GM12878 (cell line): ENCODE measurements around the gene SLC25A28. TPM values are rescaled to one million over a fixed set of nuclear protein-coding genes. Genes with fewer than 3 reads are reported as not detected.

Experiments used
- ATF3 ChIP-seq: IDR thresholded peaks from 2 replicates; pipeline ENCODE4 v1.6.1; 2011; ENCODE audit warnings: low read depth, mild to moderate bottlenecking, low read length, moderate library complexity, borderline replicate concordance; ENCODE audit errors: extremely low read depth
- BRCA1 ChIP-seq: IDR thresholded peaks from 2 replicates; pipeline ENCODE4 v1.6.1; 2011; ENCODE audit warnings: low read depth, low read length, improper control_type of control experiment
- EZH2 ChIP-seq: IDR thresholded peaks from 2 replicates; pipeline ENCODE4 v1.6.1; 2012; ENCODE audit warnings: low read depth, mild to moderate bottlenecking, control low read depth, inconsistent platforms, low read length, borderline replicate concordance; ENCODE audit not compliant: control insufficient read depth
- HDAC2 ChIP-seq: fragments of 200-600 bp; sonication (generic); IDR thresholded peaks from 2 replicates; pipeline ENCODE4 v1.6.1; 2017
- JUND ChIP-seq: IDR thresholded peaks from 2 replicates; pipeline ENCODE4 v1.6.1; 2012; ENCODE audit warnings: low read depth, mild to moderate bottlenecking, low read length, improper control_type of control experiment, moderate library complexity
- MYC ChIP-seq: IDR thresholded peaks from 2 replicates; pipeline ENCODE4 v1.6.1; 2011; ENCODE audit warnings: mild to moderate bottlenecking, low read length, moderate library complexity, inconsistent platforms; ENCODE audit not compliant: insufficient read depth, insufficient replicate concordance, insufficient read length, severe bottlenecking
- NFYA ChIP-seq: IDR thresholded peaks from 2 replicates; pipeline ENCODE4 v1.6.1; 2011; ENCODE audit warnings: low read depth, mild to moderate bottlenecking, low read length, improper control_type of control experiment, borderline replicate concordance
- NR2C1 ChIP-seq: fragments of 450-650 bp; IDR thresholded peaks from 2 replicates; pipeline ENCODE4 v1.6.1; 2017; ENCODE audit warnings: antibody characterized with exemption, mild to moderate bottlenecking, moderate library complexity
- PAX5 ChIP-seq: IDR thresholded peaks from 2 replicates; pipeline ENCODE4 v1.6.1; 2011; ENCODE audit warnings: low read depth, low read length, borderline replicate concordance
- POLR2AphosphoS2 ChIP-seq: IDR thresholded peaks from 2 replicates; pipeline ENCODE4 v1.6.1; 2011; ENCODE audit warnings: low read depth, mild to moderate bottlenecking, low read length, improper control_type of control experiment, moderate library complexity
- RAD21 ChIP-seq: IDR thresholded peaks from 2 replicates; pipeline ENCODE4 v1.6.1; 2011; ENCODE audit warnings: mild to moderate bottlenecking, low read depth, low read length, moderate library complexity; ENCODE audit not compliant: insufficient read depth
- RELB ChIP-seq: fragments of 450-650 bp; IDR thresholded peaks from 2 replicates; pipeline ENCODE4 v1.6.1; 2017; ENCODE audit warnings: low read depth, mild to moderate bottlenecking, moderate library complexity
- REST ChIP-seq: IDR thresholded peaks from 2 replicates; pipeline ENCODE4 v1.6.1; 2012; ENCODE audit warnings: mild to moderate bottlenecking, low read depth, low read length
- SMAD1 ChIP-seq: fragments of 450-650 bp; IDR thresholded peaks from 2 replicates; pipeline ENCODE4 v1.6.1; 2018; ENCODE audit warnings: mild to moderate bottlenecking, low read depth; ENCODE audit not compliant: partially characterized antibody
- TAF1 ChIP-seq: IDR thresholded peaks from 2 replicates; pipeline ENCODE4 v1.6.1; 2011; ENCODE audit warnings: mild to moderate bottlenecking, low read depth, low read length, borderline replicate concordance
- YY1 ChIP-seq: IDR thresholded peaks from 2 replicates; pipeline ENCODE4 v1.6.1; 2011; ENCODE audit warnings: low read depth, mild to moderate bottlenecking, low read length
- ZBTB33 ChIP-seq: fragments of 450-650 bp; IDR thresholded peaks from 2 replicates; pipeline ENCODE4 v1.6.1; 2017; ENCODE audit warnings: mild to moderate bottlenecking
- ZNF274 ChIP-seq: IDR thresholded peaks from one replicate; pipeline ENCODE4 v1.8.0; 2011; ENCODE audit not compliant: insufficient read length, insufficient read depth
- polyA plus RNA-seq, 11 experiments: library from polyadenylated mRNA; depleted of rRNA in 4 of 11; unstranded in 6 of 11; stranded (reverse) in 5 of 11; fragments of >200 nt; fragmentation: Nextera tagmentation in 4 of 11; fragmentation: Illumina TruSeq in 1 of 11; extraction: Ambion mirVana in 4 of 11; extraction: Trizol in 1 of 11; gene quantifications; 1 replicate in 1 of 11; 2 replicates in 10 of 11; pipeline versions ENCODE4 v1.2.1 to v1.2.3, GENCODE V29; 2011 to 2016; ENCODE audit warnings: inconsistent platforms in 2 of 11, missing spikeins in 2 of 11, low read depth in 1 of 11
- total RNA-seq, 4 experiments: library from RNA; depleted of rRNA in 3 of 4; stranded (reverse); fragments of >200 nt in 3 of 4; fragmentation: Illumina TruSeq in 1 of 4; extraction: Trizol in 1 of 4; gene quantifications; 2 replicates each; pipeline versions ENCODE4 v1.2.1 to v1.2.3, GENCODE V29; 2013 to 2021

SLC25A28 gene
- total and polyA plus RNA-seq, 10 of the 15 experiments (the other 5 are each of a cell fraction or from before 2014, with no cell fraction given) = 7.5 to 47.8 (median 24.9) TPM

GRCh38 chr10:99659031-99659867 lies 39.0 kb upstream of the SLC25A28 start, which contains the start of gene ENTPD7 (continued):
- TF ChIP-seq SMAD1 = no peak
- no peak for TF ChIP-seq EZH2
- TF ChIP-seq POLR2AphosphoS2 = no peak
- 0 out of 2 replicates have a peak, but pooled peaks have one; percentile 23 for TF ChIP-seq YY1
- no peak for TF ChIP-seq ATF3
- no peak for TF ChIP-seq BRCA1
- no peak for TF ChIP-seq MYC
- TF ChIP-seq ZBTB33 = no peak
- TF ChIP-seq NFYA = peak; percentile 7; the same call in 1 of the 2 replicates
- TF ChIP-seq TAF1 = no peak
- no peak for TF ChIP-seq NR2C1
- no peak for TF ChIP-seq ZNF274
- no peak; the same call in 1 of the 2 replicates for TF ChIP-seq PAX5
- TF ChIP-seq RELB = no peak
- no peak for TF ChIP-seq REST
- no peak for TF ChIP-seq HDAC2
- no peak for TF ChIP-seq JUND
- no peak for TF ChIP-seq RAD21
